Thymus (tissue), 11 donors: Measurements from ENCODE around the gene KLHL17. TPM values are rescaled to one million over a fixed set of nuclear protein-coding genes. Genes with fewer than 3 reads are reported as not detected.
"Not testable (repeated sequence)": the region's sequence is repeated elsewhere in the genome, so short reads cannot be mapped to it uniquely, and the experiment has no call there.

Source experiments
- DNase-seq, 9 donors: peaks; one replicate each; pipeline ENCODE4 v3.0.0-alpha.2; 2013; ENCODE audit warnings: low spot score in 9 of 9, low read depth in 6 of 9, missing footprints in 1 of 9
- H3K27ac ChIP-seq, 2 donors: one replicate each; pipeline ENCODE4 v1.5.1; 2013; ENCODE audit warnings: control low read depth in 1 of 2, low read depth in 1 of 2, low read length in 1 of 2, mild to moderate bottlenecking in 1 of 2, moderate library complexity in 1 of 2
- H3K27me3 ChIP-seq, 2 donors: one replicate each; pipeline ENCODE4 v1.5.1; 2013; ENCODE audit warnings: low read length in 1 of 2; ENCODE audit not compliant: control insufficient read depth in 2 of 2, insufficient read depth in 1 of 2
- H3K36me3 ChIP-seq, 2 donors: one replicate each; pipeline ENCODE4 v1.5.1; 2013; ENCODE audit warnings: low read length in 1 of 2, mild to moderate bottlenecking in 1 of 2, moderate library complexity in 1 of 2; ENCODE audit not compliant: control insufficient read depth in 2 of 2, insufficient read depth in 2 of 2
- H3K4me1 ChIP-seq, 2 donors: one replicate each; pipeline ENCODE4 v1.5.1; 2013; ENCODE audit warnings: low read length in 2 of 2; ENCODE audit not compliant: control insufficient read depth in 2 of 2, insufficient read depth in 2 of 2
- H3K4me3 ChIP-seq, 2 donors: one replicate each; pipeline ENCODE4 v1.5.1; 2013; ENCODE audit warnings: low read length in 2 of 2, control low read depth in 1 of 2, mild to moderate bottlenecking in 1 of 2
- H3K9me3 ChIP-seq, 2 donors: one replicate each; pipeline ENCODE4 v1.5.1; 2013; ENCODE audit warnings: low read length in 1 of 2, mild to moderate bottlenecking in 1 of 2; ENCODE audit not compliant: control insufficient read depth in 2 of 2, insufficient read depth in 1 of 2
- WGBS: extraction: QIAGEN DNeasy Blood & Tissue Kit; methylation state at CpG from one replicate; pipeline ENCODE4 v1.1.7; 2013; 5-methylcytosine and 5-hydroxymethylcytosine counted together
- polyA plus RNA-seq: library from polyadenylated mRNA; stranded (reverse); fragments of 200-250 nt; gene quantifications from one replicate; pipeline ENCODE4 v1.2.3, GENCODE V29; 2013
- total RNA-seq: library from RNA; stranded (reverse); fragments of 120-200 nt; gene quantifications from one replicate; pipeline ENCODE4 v1.2.4, GENCODE V29; 2013
- donor health status: healthy.

The KLHL17 gene
- total and polyA plus RNA-seq, 2 donors: 7.4 to 34.5 TPM

DNA sequence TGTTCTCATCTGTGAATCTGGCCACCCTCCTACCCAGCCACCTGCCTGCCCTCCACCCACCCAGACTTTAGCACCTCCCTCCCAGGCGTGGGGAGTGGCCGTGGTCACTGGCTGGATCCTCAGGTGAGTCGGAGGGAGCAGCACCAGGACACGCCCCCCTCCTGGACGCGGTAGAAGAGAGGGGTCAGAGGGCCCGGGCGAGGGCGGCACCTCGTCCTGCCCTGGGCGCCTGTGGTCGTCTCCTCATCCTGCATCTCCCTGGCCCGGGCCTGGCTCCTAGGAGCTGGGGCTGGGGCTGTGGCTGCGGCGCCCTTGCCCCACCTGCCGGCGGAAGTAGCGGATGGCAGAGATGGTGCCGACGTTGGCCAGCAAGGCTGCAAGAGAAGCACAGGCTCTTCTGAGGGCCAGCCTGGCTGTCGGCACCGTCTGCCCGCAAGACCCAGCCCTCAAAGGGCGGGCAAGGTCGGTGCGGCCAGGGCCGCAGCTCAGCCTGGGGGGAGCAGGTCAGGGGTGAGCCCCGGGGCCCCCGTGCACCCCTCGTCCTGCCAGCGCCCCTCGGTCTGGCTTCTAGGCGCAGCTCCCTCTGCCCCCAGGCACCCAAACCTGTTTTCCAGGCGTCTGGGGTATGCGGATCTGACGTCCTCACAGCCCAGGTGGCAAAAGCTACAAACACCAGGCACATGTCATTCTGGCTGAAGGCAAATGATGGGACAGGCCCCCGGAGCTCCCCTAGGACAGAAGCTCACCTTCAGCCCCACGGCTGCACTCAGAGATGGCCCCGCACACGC is 15.7 kb downstream of the KLHL17 start:
- H3K27ac ChIP-seq: peak overlapping the region in 1 of 2 donors; percentile 8
- H3K36me3 ChIP-seq: no peaks in the 10 kb centered on the region
- peak overlapping the region in 1 of 2 donors; percentile 34 for H3K4me3 ChIP-seq
- H3K27me3 ChIP-seq: peaks cover 23 to 57% of the 10 kb centered on the region in 2 donors
- H3K9me3 ChIP-seq: peaks cover 0 to 11% of the 10 kb centered on the region in 2 donors
- WGBS: 5% methylated on average over 40 of the region's 40 CpGs
- peak in 2 of 9 donors; percentile 36 to 40 for DNase-seq
- H3K4me1 ChIP-seq: peaks cover 3 to 4% of the 10 kb centered on the region in 2 donors

DNA sequence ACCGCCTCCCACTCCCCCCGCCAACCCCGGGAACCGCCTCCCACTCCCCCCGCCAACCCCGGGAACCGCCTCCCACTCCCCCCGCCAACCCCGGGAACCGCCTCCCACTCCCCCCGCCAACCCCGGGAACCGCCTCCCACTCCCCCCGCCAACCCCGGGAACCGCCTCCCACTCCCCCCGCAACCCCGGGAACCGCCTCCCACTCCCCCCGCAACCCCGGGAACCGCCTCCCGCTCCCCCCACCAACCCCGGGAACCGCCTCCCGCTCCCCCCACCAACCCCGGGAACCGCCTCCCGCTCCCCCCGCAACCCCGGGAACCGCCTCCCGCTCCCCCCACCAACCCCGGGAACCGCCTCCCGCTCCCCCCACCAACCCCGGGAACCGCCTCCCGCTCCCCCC is 16.4 kb downstream of the KLHL17 start:
- not testable (repeated sequence) for DNase-seq, H3K4me1 ChIP-seq, H3K36me3 ChIP-seq, H3K4me3 ChIP-seq, H3K27ac ChIP-seq
- Histone ChIP-seq H3K27me3 (peaks cover 16 to 55% of the 10 kb centered on the region in 2 donors), H3K9me3 (peaks cover 0 to 11% of the 10 kb centered on the region in 2 donors)
- WGBS: 68% methylated on average over 15 of the region's 39 CpGs

DNA sequence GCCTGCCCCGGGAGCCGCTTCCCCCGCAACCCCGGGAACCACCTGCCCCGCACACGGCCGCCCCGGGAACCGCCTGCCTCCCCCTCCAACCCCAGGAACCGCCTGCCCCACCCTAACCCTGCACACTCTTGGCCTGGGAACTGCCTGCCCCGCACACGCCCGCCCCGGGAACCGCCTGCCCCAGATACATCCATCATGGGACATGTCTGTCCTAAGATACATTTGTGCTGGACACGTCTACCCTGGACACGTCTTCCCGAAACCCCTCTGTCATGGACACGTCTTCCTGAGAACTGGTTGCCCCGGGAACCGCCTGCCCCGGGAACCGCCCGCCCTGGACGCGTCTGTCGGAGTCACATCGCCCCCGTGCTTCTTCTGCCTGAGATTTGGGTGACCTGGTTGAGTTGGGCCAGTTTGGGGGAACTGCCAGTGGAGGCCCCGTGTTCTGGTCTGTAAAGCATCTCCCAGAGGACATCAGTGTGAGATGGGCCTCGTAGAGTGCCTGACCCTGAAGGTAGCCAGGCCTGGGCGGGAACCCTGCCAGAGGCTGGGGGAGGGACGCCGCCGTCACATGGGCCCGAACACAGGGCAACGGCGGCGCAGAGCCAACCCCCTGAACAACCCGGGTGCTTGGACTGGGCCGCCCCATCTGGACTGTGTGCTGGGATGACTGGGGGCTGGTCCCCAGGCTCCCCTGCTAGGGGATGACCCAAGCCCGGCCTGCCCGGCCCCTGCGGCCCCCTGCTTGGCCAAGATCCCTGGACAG is 17.9 kb downstream of the KLHL17 start:
- peaks cover 3 to 6% of the 10 kb centered on the region in 2 donors for H3K4me1 ChIP-seq
- H3K4me3 ChIP-seq: no peak overlapping the region
- DNase-seq: no peak
- peaks cover 0 to 11% of the 10 kb centered on the region in 2 donors for H3K9me3 ChIP-seq
- no peak overlapping the region for H3K27ac ChIP-seq
- peaks cover 15 to 57% of the 10 kb centered on the region in 2 donors for H3K27me3 ChIP-seq
- 91% methylated on average over 44 of the region's 44 CpGs for WGBS
- no peaks in the 10 kb centered on the region for H3K36me3 ChIP-seq

DNA sequence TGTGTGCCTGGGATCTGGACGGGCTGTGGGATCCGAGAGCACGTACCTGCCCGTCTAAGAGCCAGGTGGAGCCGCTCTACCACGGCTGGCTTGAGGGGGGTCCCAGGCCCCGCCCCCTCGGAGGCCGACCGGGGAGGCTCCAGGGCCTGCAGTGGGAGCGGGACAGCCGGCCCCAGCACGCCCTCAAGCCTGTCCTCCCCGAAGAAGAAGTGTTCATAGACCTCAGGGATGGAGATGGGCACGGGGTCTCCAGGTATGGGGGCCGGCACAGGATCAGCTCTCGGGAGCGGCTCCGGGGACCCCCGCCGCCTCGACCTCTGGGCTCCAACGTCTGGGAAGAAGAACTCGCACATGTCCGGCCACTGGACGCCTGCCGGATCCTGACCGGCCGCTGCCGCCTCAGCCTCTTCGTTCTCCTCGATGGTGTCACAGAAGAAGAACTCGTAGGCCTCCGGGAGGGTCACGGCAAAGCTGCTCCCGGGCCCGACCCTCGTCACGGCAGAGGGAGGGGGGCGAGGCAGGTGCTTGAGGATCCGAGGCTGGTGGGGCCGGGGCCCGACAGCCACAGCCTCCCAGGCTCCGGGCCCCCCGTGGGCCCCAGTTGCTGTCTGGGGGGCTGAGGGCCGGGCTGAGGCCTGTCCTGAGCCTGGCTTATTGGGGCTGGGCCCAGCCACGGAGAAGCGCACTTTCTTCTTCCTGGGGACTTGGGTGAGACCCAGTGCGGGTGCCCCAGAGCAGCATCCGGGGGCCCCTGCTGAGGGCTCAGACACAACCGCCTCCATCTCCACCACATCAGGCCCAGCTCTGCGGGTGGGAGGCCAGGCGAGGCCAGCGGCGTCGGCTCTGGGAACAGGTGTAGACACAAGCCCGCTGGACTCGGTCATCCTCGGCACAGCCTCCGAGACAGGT is 18.7 kb downstream of the KLHL17 start:
- Histone ChIP-seq H3K36me3 (no peaks in the 10 kb centered on the region), H3K4me3 (no peak overlapping the region), H3K4me1 (peaks cover 3 to 6% of the 10 kb centered on the region in 2 donors), H3K27ac (no peak overlapping the region), H3K9me3 (peaks cover 0 to 11% of the 10 kb centered on the region in 2 donors), H3K27me3 (peaks cover 15 to 56% of the 10 kb centered on the region in 2 donors)
- 94% methylated on average over 60 of the region's 60 CpGs for WGBS
- no peak for DNase-seq

DNA sequence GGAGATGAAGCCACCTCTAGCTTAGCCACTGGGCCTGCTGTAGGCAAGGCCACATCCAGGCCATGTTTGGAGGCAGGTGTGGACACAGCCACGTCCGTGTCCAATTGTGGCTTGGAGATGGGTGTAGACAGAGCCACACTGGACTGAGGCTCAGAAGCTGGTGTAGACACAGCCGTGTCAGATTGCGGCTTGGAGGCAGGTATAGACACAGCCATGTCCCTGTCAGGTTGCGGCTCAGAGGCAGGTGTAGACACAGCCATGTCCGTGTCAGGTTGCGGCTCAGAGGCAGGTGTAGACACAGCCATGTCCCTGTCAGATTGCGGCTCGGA is 19.3 kb downstream of the KLHL17 start:
- H3K36me3 ChIP-seq: no peaks in the 10 kb centered on the region
- H3K4me3 ChIP-seq: no peak overlapping the region
- H3K27me3 ChIP-seq: peaks cover 11 to 54% of the 10 kb centered on the region in 2 donors
- WGBS: 95% methylated on average over 9 of the region's 9 CpGs
- peaks cover 0 to 11% of the 10 kb centered on the region in 2 donors for H3K9me3 ChIP-seq
- H3K4me1 ChIP-seq: peaks cover 3 to 6% of the 10 kb centered on the region in 2 donors
- DNase-seq: no peak
- H3K27ac ChIP-seq: no peak overlapping the region

DNA sequence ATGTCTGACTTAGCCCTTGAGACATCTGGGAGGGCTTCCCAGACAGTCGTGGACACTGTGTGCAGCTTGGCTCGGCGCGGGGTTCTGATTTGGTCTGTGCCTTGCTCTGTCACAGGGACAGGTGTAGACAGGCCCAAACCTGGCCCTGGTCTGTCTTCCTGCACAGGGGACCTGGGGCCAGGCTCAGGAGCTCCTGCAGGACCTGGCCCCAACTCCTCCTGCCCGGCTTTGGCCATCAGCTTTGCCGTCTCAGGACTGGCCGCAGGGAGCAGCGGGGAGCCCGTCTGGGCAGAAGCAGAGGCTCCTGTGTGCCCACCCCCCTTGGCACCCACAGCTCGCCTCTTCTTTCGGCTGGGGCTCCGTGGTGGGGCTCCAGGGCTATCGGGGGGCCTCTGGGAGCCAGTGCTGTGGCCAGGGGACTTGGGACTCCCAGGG is 19.8 kb downstream of the KLHL17 start:
- H3K27ac ChIP-seq: no peak overlapping the region
- peaks cover 3 to 6% of the 10 kb centered on the region in 2 donors for H3K4me1 ChIP-seq
- WGBS: 88% methylated on average over 13 of the region's 13 CpGs
- H3K9me3 ChIP-seq: peaks cover 0 to 11% of the 10 kb centered on the region in 2 donors
- no peak for DNase-seq
- no peaks in the 10 kb centered on the region for H3K36me3 ChIP-seq
- no peak overlapping the region for H3K4me3 ChIP-seq
- peaks cover 11 to 54% of the 10 kb centered on the region in 2 donors for H3K27me3 ChIP-seq

DNA sequence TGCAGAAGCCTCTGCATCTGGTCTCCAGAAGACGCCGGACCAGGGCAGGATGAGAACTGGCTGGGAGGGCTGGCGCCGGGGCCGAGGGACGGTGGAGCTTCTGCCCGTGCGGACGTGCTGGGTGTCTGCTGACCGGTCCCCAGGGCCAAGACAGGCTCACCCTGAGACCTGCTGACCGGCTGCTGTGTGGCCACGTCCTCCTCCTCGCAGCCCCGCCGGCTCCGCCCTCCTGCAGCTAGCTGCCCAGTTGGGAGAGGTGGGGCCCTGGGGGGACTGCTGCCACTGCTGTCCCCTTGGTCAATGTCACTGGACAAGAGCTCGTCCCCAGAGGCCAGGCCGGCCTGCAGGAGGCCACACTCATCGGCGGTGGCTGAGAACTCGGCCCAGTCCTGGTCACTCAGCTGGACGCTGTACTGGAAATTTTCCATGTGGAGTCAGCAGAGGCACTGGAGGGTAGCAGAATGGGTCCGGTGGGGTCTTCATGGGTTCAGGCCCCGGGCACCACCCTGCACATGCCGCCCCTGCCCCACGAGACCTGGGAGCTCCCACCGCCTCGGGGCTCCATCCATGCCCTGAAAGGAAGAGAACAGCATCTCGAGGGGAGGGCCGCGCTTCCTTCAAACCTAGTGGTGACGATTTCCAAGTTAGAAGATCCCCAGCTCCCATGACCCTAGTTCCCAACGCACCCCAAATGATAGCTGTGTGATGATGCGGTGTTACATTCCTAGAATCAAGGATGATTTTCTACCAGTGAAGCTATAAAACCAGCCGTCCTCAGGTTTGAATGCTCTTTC is 20.4 kb downstream of the KLHL17 start:
- H3K27me3 ChIP-seq: peaks cover 4 to 50% of the 10 kb centered on the region in 2 donors
- no peak for DNase-seq
- H3K9me3 ChIP-seq: peaks cover 0 to 11% of the 10 kb centered on the region in 2 donors
- peaks cover 3 to 6% of the 10 kb centered on the region in 2 donors for H3K4me1 ChIP-seq
- H3K4me3 ChIP-seq: no peak overlapping the region
- no peak overlapping the region for H3K27ac ChIP-seq
- whole genome bisulfite sequencing: 89% methylated on average over 35 of the region's 35 CpGs
- H3K36me3 ChIP-seq: no peaks in the 10 kb centered on the region

DNA sequence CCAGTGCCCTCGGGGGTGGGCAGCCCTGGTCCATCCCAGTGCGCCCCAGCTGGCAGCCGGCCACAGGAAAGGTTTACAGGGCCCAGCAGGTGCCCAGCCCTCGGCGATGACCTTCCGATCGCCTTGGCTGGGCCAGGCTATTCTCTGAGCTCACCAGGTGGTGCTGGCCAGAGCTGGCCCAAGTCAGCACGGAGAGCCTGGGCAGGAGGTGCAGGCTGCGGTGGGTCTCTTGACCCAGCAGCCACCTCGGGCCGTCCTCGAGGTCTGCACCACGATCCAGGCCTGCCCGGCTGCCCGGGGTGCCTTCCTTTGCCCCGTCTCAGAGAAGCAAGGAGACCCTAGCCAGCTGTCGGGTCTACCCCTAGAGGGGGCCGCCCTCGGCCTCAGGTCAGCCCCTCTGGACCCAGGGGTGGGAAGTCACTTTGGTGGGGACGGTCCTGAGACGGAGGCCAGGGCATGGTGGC is 21.1 kb downstream of the KLHL17 start:
- DNase-seq: no peak
- peaks cover 0 to 45% of the 10 kb centered on the region in 2 donors for H3K27me3 ChIP-seq
- H3K36me3 ChIP-seq: no peaks in the 10 kb centered on the region
- H3K27ac ChIP-seq: no peak overlapping the region
- H3K9me3 ChIP-seq: peaks cover 0 to 11% of the 10 kb centered on the region in 2 donors
- H3K4me3 ChIP-seq: no peak overlapping the region
- 85% methylated on average over 21 of the region's 21 CpGs for whole genome bisulfite sequencing
- H3K4me1 ChIP-seq: peaks cover 0 to 2% of the 10 kb centered on the region in 2 donors
